OCI-LY7 (cell line): ENCODE measurements around the gene EPS15.

Experiments
- EZH2phosphoT487 ChIP-seq: fragments of 200-600 bp; sonication (generic); IDR thresholded peaks from 2 replicates; pipeline ENCODE4 v1.6.1; 2018; ENCODE audit warnings: low read depth, borderline replicate concordance, mild to moderate bottlenecking, mixed run types, antibody characterized with exemption, low read length, moderate library complexity, mixed read lengths
- TF ChIP-seq, protein P1 (sequence below): fragments of 200-600 bp; sonication (generic); conservative IDR thresholded peaks from 2 replicates; pipeline ENCODE4 v1.5.1; 2014; ENCODE audit warnings: mild to moderate bottlenecking, antibody characterized with exemption, low read length, moderate library complexity, mixed read lengths

- TF ChIP-seq, protein P1, sequence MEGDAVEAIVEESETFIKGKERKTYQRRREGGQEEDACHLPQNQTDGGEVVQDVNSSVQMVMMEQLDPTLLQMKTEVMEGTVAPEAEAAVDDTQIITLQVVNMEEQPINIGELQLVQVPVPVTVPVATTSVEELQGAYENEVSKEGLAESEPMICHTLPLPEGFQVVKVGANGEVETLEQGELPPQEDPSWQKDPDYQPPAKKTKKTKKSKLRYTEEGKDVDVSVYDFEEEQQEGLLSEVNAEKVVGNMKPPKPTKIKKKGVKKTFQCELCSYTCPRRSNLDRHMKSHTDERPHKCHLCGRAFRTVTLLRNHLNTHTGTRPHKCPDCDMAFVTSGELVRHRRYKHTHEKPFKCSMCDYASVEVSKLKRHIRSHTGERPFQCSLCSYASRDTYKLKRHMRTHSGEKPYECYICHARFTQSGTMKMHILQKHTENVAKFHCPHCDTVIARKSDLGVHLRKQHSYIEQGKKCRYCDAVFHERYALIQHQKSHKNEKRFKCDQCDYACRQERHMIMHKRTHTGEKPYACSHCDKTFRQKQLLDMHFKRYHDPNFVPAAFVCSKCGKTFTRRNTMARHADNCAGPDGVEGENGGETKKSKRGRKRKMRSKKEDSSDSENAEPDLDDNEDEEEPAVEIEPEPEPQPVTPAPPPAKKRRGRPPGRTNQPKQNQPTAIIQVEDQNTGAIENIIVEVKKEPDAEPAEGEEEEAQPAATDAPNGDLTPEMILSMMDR: no peak
- TF ChIP-seq EZH2phosphoT487: no peak
Measured at GRCh38 chr1:51343624-51344023, 175.4 kb downstream of the EPS15 start.
